HG03460 (cell line): Measurements from ENCODE around the gene CACFD1.

ENCODE experiments used
- ATAC-seq: cut with Tn5 transposase; IDR thresholded peaks from one replicate; pipeline ENCODE4 v1.9.1; 2021; ENCODE audit not compliant: unreplicated experiment

Gene CACFD1

GRCh38 chr9:133459476-133460404 lies at the start of gene CACFD1:
TSS of gene CACFD1 (plus strand) at chr9:133459978. CDS start at chr9:133460067, 89 bp downstream.
- peak; percentile 74 for ATAC-seq

GRCh38 chr9:133415170-133415569 lies 44.6 kb upstream of the CACFD1 start:
- ATAC-seq = no peak

GRCh38 chr9:133417541-133418461 lies 42.0 kb upstream of the CACFD1 start, which contains the start of gene REXO4:
TSS of gene REXO4 (minus strand) at chr9:133418010. CDS start at chr9:133417844, 166 bp downstream.
- ATAC-seq = peak; percentile 70

GRCh38 chr9:133419005-133419404 lies 40.8 kb upstream of the CACFD1 start:
- no peak for ATAC-seq

GRCh38 chr9:133420392-133420827 lies 39.4 kb upstream of the CACFD1 start:
- ATAC-seq = peak; percentile 35

GRCh38 chr9:133421615-133422542 lies 37.9 kb upstream of the CACFD1 start, which contains the start of gene ADAMTS13:
TSS of gene ADAMTS13 (plus strand) at chr9:133422367. CDS start at chr9:133422444, 77 bp downstream.
- no peak for ATAC-seq

- no peak for ATAC-seq
These were observed 36.6 kb upstream of the CACFD1 start for GRCh38 chr9:133423216-133423615.

- no peak for ATAC-seq
These were observed 35.6 kb upstream of the CACFD1 start for GRCh38 chr9:133424187-133424586.

- no peak for ATAC-seq
These were observed 34.6 kb upstream of the CACFD1 start for GRCh38 chr9:133425049-133425632.

GRCh38 chr9:133426011-133426410 lies 33.8 kb upstream of the CACFD1 start:
- no peak for ATAC-seq

- ATAC-seq = no peak
These were observed 32.0 kb upstream of the CACFD1 start for GRCh38 chr9:133427658-133428348.

GRCh38 chr9:133428617-133429101 lies 31.1 kb upstream of the CACFD1 start:
- no peak for ATAC-seq

- ATAC-seq = no peak
These were observed 30.6 kb upstream of the CACFD1 start for GRCh38 chr9:133429214-133429613.

- no peak for ATAC-seq
These were observed 30.1 kb upstream of the CACFD1 start for GRCh38 chr9:133429641-133430161.

GRCh38 chr9:133430244-133430643 lies 29.5 kb upstream of the CACFD1 start:
- ATAC-seq = no peak

GRCh38 chr9:133433351-133433843 lies 26.4 kb upstream of the CACFD1 start:
- ATAC-seq = no peak

- ATAC-seq = no peak
These were observed 23.1 kb upstream of the CACFD1 start for GRCh38 chr9:133436681-133437080.

- ATAC-seq = no peak
These were observed 21.8 kb upstream of the CACFD1 start for GRCh38 chr9:133437753-133438531.
